Transverse colon (tissue), 4 donors: Measurements from ENCODE around the gene TMEM147. TPM values are rescaled to one million over a fixed set of nuclear protein-coding genes. Genes with fewer than 3 reads are reported as not detected.

ENCODE experiments used
- DNase-seq: peaks from one replicate; pipeline ENCODE4 v3.0.0-alpha.2; 2019
- H3K27ac ChIP-seq, 4 donors: fragments of 200-600 bp; sonication (generic); 2 replicates each; pipeline ENCODE4 v1.5.1; 2016 to 2018; ENCODE audit warnings: inconsistent platforms in 4 of 4
- H3K27me3 ChIP-seq: fragments of 200-600 bp; sonication (generic); 2 replicates; pipeline ENCODE4 v1.5.1; 2017; ENCODE audit warnings: inconsistent platforms
- H3K36me3 ChIP-seq, 4 donors: fragments of 200-600 bp; sonication (generic); 2 replicates each; pipeline ENCODE4 v1.5.1; 2017 to 2019; ENCODE audit warnings: inconsistent platforms in 4 of 4
- H3K4me1 ChIP-seq, 4 donors: fragments of 200-600 bp; sonication (generic); 2 replicates each; pipeline ENCODE4 v1.5.1; 2017 to 2020; ENCODE audit warnings: inconsistent platforms in 4 of 4
- H3K4me3 ChIP-seq, 4 donors: fragments of 200-600 bp; sonication (generic); 1 replicate in 1 of 4; 2 replicates in 3 of 4; pipeline versions ENCODE4 v1.5.1 to v1.6.1; 2017 to 2019; ENCODE audit warnings: inconsistent platforms in 4 of 4
- H3K9me3 ChIP-seq, 2 donors: fragments of 200-600 bp; sonication (generic); 2 replicates each; pipeline ENCODE4 v1.5.1; 2017 to 2019; ENCODE audit warnings: inconsistent platforms in 2 of 2
- EP300 ChIP-seq: sonication (generic); formaldehyde crosslinking; IDR thresholded peaks from one replicate; pipeline ENCODE4 v1.6.1; 2017; ENCODE audit warnings: antibody characterized with exemption, low read depth
- POLR2A ChIP-seq: fragments of 450-650 bp; IDR thresholded peaks from one replicate; pipeline ENCODE4 v1.6.1; 2016; ENCODE audit warnings: antibody characterized with exemption, mild to moderate bottlenecking, moderate library complexity
- POLR2AphosphoS5 ChIP-seq, 3 donors: sonication (generic); formaldehyde crosslinking; IDR thresholded peaks; one replicate each; pipeline ENCODE4 v1.6.1; 2016; ENCODE audit warnings: antibody characterized with exemption in 3 of 3
- WGBS, 2 donors: methylation state at CpG; one replicate each; pipeline ENCODE4 v1.1.5; 2018; ENCODE audit warnings: low coverage in 1 of 2; 5-methylcytosine and 5-hydroxymethylcytosine counted together
- in situ Hi-C, 4 donors: fragments of 200-750 bp; cut with MboI; loops; one replicate each; pipeline versions ENCODE4 v1.15.0 to v1.15.1; 2017; ENCODE audit warnings: low sequenced_read_pairs in 3 of 4, low pct_ligation_motif_present in 1 of 4, low pct_unique_long_range_greater_than_20kb in 1 of 4
- intact Hi-C: fragments of 100-400 bp; cut with DNase I; formaldehyde crosslinking; loops from one replicate; pipeline ENCODE4 v1.15.1; 2023; ENCODE audit warnings: low total_unique reads
- total RNA-seq, 4 donors: library from RNA; depleted of rRNA; stranded (reverse); fragments of >200 nt; gene quantifications; one replicate each; pipeline ENCODE4 v1.1.0, GENCODE V29; 2016
- TF ChIP-seq, protein P1 (sequence below), 5 experiments: fragments of 200-600 bp in 3 of 5; fragments of 450-650 bp in 2 of 5; sonication (generic) in 3 of 5; IDR thresholded peaks; 1 replicate in 2 of 5; 2 replicates in 3 of 5; pipeline ENCODE4 v1.5.1; 2016 to 2017; ENCODE audit warnings: antibody characterized with exemption in 5 of 5, inconsistent platforms in 3 of 5, mild to moderate bottlenecking in 2 of 5, moderate library complexity in 1 of 5

The TMEM147 gene
- total RNA-seq, 4 donors from 2014 or later, result 29.5 to 77.0 (median 54.0) TPM

DNA sequence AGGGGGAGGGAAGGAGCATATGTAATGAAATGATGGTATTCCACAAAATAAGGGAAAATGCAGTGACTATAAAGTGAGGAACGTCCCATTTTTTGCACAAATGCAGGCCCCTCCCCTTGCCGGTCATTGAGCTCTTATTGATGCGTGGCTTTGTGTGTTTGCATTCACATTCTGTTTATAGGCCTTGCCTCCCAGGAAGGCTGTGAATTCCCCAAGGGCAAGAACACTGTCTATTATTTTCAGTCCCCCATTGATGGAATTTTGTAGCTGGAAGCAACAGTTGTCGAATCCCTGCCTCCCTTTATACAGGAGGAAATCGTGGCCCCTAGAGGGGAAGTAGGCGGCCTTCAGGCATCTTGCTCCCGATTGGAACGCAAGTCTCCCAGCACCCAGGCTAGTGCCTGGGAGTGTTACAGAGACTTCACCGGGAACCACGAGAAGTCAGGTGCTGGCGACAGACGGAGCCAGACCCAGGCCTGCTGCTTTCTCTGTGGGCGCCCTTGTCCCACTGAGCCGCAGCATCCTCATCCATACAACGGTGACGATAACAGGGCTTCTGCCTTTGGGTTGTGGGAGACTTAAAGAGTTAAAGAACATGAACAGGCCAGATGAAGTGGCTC lies 24.2 kb upstream of the TMEM147 start:
- H3K27ac ChIP-seq, result no peak overlapping the region
- WGBS, 2 donors, result 78 to 80% methylated on average over 2 to 16 of the region's 16 CpGs
- no peaks in the 10 kb centered on the region for H3K36me3 ChIP-seq
- H3K27me3 ChIP-seq, result no peaks in the 10 kb centered on the region
- no peaks in the 10 kb centered on the region for H3K9me3 ChIP-seq
- no peaks in the 10 kb centered on the region for H3K4me1 ChIP-seq
- in situ Hi-C loops, result no loop called here
- no peak for TF ChIP-seq EP300
- no peak overlapping the region for H3K4me3 ChIP-seq
- intact Hi-C loops, result no loop called here
- no peak for DNase-seq

DNA sequence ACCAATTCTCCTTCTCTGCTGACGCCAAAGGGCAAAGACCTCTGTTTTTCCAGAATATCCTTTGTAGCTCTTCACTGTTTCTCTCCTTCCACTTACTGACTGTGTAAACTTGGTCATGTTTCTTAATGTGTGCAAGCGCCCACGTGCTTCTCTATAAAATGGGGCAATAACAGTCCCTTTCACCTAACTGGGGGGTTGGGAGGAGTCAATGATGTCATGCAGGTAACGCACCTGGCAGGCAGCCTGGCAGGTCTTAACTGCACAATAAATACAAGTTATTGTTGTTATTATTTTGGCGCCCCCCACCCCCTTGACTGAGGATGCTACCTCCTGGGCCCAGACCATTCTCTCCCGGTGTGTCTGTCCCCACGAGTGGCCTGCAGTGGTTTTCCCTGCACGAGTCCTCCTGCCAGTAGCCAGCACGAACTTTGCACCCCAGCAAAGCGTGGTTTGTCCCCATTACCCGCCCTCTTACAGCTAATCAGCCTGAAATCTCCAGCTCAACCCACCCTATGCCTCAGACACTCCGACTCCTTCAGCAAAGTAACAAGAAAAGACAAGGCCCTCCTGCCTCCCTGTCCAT lies 22.6 kb upstream of the TMEM147 start:
- TF ChIP-seq EP300 (no peak), POLR2A (no peak)
- TF ChIP-seq, protein P1, sequence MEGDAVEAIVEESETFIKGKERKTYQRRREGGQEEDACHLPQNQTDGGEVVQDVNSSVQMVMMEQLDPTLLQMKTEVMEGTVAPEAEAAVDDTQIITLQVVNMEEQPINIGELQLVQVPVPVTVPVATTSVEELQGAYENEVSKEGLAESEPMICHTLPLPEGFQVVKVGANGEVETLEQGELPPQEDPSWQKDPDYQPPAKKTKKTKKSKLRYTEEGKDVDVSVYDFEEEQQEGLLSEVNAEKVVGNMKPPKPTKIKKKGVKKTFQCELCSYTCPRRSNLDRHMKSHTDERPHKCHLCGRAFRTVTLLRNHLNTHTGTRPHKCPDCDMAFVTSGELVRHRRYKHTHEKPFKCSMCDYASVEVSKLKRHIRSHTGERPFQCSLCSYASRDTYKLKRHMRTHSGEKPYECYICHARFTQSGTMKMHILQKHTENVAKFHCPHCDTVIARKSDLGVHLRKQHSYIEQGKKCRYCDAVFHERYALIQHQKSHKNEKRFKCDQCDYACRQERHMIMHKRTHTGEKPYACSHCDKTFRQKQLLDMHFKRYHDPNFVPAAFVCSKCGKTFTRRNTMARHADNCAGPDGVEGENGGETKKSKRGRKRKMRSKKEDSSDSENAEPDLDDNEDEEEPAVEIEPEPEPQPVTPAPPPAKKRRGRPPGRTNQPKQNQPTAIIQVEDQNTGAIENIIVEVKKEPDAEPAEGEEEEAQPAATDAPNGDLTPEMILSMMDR (IDR thresholded peaks at IDR 0.05), result no peak
- Histone ChIP-seq H3K4me3 (no peak overlapping the region), H3K27ac (no peak overlapping the region), H3K4me1 (no peaks in the 10 kb centered on the region), H3K27me3 (no peaks in the 10 kb centered on the region), H3K36me3 (no peaks in the 10 kb centered on the region), H3K9me3 (no peaks in the 10 kb centered on the region)
- WGBS, 2 donors, result 48 to 55% methylated on average over 5 to 12 of the region's 12 CpGs
- DNase-seq, result no peak
- in situ Hi-C loops, result no loop called here
- intact Hi-C loops, result no loop called here

DNA sequence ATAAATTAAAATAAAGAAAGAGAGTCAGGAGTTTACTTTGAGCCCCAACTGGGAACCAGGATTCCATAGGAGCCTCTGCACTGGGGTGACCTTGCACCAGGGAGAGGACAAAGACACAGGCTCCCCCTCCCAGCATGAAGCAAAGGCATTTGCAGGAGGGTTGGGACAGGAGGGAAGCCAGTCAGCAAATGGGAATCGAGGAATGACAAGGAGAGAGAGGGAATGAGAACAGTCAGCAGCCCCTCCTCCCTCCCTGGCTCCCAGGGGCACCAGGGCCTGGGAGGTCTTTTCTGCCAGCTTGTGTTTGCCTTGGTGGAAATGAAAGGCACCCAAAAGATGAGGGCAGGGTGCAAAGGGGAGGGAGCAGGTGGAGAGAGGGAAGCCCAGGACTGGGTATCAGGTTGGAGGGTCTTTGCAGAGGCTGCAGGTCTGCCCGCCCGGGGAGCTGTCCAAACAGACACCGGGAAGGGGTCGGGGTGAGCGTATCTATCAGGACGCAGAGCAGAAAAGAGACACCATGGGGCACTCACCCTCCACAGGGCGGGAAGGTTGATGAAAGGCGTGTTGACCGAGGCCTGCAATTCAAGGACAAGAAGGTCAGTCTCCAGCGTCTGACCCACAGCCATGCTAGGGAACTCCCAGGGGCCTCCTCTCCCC lies 21.1 kb upstream of the TMEM147 start:
- no peak for DNase-seq
- Histone ChIP-seq H3K27me3 (peaks cover 12% of the 10 kb centered on the region), H3K27ac (no peak overlapping the region), H3K4me3 (no peak overlapping the region), H3K36me3 (no peaks in the 10 kb centered on the region), H3K4me1 (no peaks in the 10 kb centered on the region), H3K9me3 (no peaks in the 10 kb centered on the region)
- no peak for TF ChIP-seq POLR2AphosphoS5 (IDR thresholded peaks at IDR 0.05)
- no peak for TF ChIP-seq EP300
- no peak for TF ChIP-seq POLR2A
- TF ChIP-seq, protein P1 (IDR thresholded peaks at IDR 0.05), result no peak
- WGBS, 2 donors, result 62% methylated on average over 11 of the region's 11 CpGs; no CpG with 5 or more reads in 1 of the 2 donors
- intact Hi-C loops, result no loop called here
- in situ Hi-C loops, result no loop called here

DNA sequence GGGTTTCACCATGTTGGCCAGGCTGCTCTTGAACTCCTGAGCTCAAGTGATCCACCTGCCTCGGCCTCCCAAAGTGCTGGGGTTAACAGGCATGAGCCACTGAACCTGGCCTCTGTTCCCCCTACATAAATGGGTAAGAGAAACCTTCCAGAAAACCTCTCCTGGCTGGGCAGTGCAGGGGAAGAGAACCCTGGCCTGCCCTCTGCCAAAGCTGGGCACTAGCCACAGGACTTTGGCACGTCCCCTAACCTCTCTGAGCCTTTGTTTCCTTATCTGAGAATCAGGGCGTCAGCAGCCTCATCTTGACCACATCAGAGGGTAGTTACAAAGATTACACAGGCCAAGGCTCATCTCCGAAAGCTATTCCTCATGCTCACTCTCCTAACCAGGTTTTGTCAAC lies 19.6 kb upstream of the TMEM147 start:
- H3K9me3 ChIP-seq, result no peaks in the 10 kb centered on the region
- H3K27ac ChIP-seq, result no peak overlapping the region
- TF ChIP-seq, protein P1 (IDR thresholded peaks at IDR 0.05), result no peak
- TF ChIP-seq EP300 (no peak), POLR2A (no peak), POLR2AphosphoS5 (IDR thresholded peaks at IDR 0.05) (no peak)
- H3K27me3 ChIP-seq, result peaks cover 28% of the 10 kb centered on the region
- intact Hi-C loops, result no loop called here
- WGBS, 2 donors, result 65 to 89% methylated on average over 3 to 4 of the region's 4 CpGs
- DNase-seq, result no peak
- no peaks in the 10 kb centered on the region for H3K36me3 ChIP-seq
- no peaks in the 10 kb centered on the region for H3K4me1 ChIP-seq
- H3K4me3 ChIP-seq, result no peak overlapping the region
- in situ Hi-C loops, result no loop called here
